Omental fat pad (tissue), 4 donors: ENCODE measurements around the gene MIPEP. TPM values are rescaled to one million over a fixed set of nuclear protein-coding genes. Genes with fewer than 3 reads are reported as not detected.
"Not testable (repeated sequence)": the region's sequence is repeated elsewhere in the genome, so short reads cannot be mapped to it uniquely, and the experiment has no call there.

Experiments
- ATAC-seq: fragments of 150-250 bp; one replicate; pipeline ENCODE4 v1.9.1; 2016; ENCODE audit warnings: mild to moderate bottlenecking, moderate library complexity; ENCODE audit not compliant: low FRiP score
- DNase-seq: peaks from one replicate; pipeline ENCODE4 v3.0.0-alpha.2; 2019; ENCODE audit warnings: low spot score
- CTCF ChIP-seq, 3 donors: fragments of 450-650 bp; IDR thresholded peaks; one replicate each; pipeline ENCODE4 v1.5.1; 2016 to 2017; ENCODE audit warnings: antibody characterized with exemption in 3 of 3, mild to moderate bottlenecking in 3 of 3, moderate library complexity in 2 of 3
- total RNA-seq, 4 donors: library from RNA; depleted of rRNA; stranded (reverse); fragments of >200 nt; gene quantifications; one replicate each; pipeline ENCODE4 v1.1.0, GENCODE V29; 2016

The MIPEP gene
- total RNA-seq, 4 donors from 2014 or later = 9.2 to 24.6 (median 10.9) TPM

- ATAC-seq = no peak
- no peak for TF ChIP-seq CTCF (IDR thresholded peaks at IDR 0.05)
- no peak for DNase-seq
These were observed 121.4 kb downstream of the MIPEP start for GRCh38 chr13:23767838-23768237.

- no peak for DNase-seq
- no peak for ATAC-seq
- no peak for TF ChIP-seq CTCF (IDR thresholded peaks at IDR 0.05)
These were observed 122.3 kb downstream of the MIPEP start for GRCh38 chr13:23766939-23767338.

DNA sequence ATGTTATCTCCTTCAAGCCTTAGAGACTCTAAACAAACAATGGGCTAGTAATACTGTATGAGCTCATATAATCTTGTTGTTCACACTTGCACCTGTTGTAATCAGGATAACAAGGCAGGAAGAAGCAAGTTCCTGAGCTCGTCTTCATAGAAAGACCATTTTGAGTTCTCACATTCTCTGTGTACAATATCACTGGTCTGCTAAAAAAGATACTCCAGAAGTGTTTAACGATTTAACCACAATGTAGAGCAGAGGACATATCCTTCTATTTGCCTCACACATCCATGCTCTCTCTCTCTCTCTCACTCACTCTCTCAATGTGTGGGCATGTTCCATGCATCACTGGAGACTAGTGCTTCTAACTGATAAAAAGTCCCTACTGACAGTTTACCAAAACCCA lies 122.9 kb downstream of the MIPEP start:
- TF ChIP-seq CTCF (IDR thresholded peaks at IDR 0.05) = no peak
- no peak for DNase-seq
- no peak for ATAC-seq

GRCh38 chr13:23765531-23765930 lies 123.7 kb downstream of the MIPEP start:
- no peak for TF ChIP-seq CTCF (IDR thresholded peaks at IDR 0.05)
- ATAC-seq (no peak), DNase-seq (no peak)

DNA sequence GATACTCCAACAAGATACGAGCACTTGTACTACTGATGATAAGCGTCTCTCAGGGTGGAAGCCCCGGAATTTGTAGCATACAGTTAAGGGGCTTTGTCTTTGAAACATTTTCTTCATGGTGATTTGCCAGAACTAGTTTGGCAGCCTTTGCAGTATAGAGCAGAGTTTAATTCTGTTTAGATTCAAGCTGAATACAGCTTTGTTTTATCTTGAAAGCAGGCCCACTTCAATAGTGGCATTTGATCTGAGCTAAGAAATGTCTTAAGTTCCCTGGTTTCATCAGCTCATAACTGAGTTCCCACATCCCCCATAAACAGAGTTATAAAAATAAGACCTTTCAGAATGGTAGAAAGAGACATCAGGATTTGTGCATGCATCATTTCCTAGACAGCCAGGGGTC lies 125.9 kb downstream of the MIPEP start:
- no peak for DNase-seq
- ATAC-seq = no peak
- no peak for TF ChIP-seq CTCF (IDR thresholded peaks at IDR 0.05)

GRCh38 chr13:23761760-23762159 lies 127.4 kb downstream of the MIPEP start:
- not testable (repeated sequence) for DNase-seq, ATAC-seq

DNA sequence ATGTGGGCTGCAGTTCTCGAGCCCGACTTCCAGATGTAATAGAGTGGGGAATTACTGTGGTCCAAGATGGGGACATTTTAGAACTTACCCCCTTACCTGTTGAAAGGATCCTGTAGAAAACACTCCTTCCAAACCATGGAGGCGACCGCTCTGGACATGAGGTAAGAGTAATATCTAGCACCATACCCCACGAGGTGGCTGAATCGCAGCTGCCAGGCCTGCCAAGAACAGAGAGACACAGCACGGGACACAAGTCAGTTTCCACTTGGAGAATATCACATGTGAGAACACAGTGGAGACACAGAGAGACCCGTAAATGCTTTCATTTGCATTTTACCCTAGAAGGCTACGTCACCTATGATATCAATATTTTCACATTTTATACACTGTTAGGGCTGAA lies 129.2 kb downstream of the MIPEP start:
- no peak for ATAC-seq
- no peak for TF ChIP-seq CTCF (IDR thresholded peaks at IDR 0.05)
- DNase-seq = no peak
